ENCODE results near the gene H3-3A. TPM values are rescaled to one million over a fixed set of nuclear protein-coding genes. Genes with fewer than 3 reads are reported as not detected.
A peak's percentile ranks its signal among the peaks of the same experiment; 100 is the strongest.

H3-3A gene
- total RNA-seq, 1 donor from 2014 or later = 214 TPM

DNA sequence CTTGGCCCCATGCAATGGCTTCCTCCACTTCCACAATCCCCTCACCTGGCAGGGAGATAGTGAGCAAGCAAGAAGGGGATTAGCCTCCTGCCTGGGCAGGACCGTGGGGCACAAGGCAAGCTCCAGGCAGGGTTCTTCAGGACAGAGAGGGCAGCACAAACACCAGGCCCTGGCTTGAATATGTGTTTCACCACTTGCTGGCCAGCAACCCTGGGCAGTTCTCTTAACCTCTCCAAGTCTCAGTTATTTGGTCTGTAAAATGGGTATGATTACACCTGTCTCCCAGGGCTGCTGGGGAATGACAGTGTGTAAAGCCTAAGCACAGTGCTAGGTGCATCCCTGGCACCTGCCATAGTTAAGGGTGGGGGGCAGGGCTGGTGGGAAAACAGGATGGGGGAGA, 31.9 kb downstream of the H3-3A start:
- H3K36me3 ChIP-seq = no peaks in the 10 kb centered on the region
- TF ChIP-seq, protein P1, sequence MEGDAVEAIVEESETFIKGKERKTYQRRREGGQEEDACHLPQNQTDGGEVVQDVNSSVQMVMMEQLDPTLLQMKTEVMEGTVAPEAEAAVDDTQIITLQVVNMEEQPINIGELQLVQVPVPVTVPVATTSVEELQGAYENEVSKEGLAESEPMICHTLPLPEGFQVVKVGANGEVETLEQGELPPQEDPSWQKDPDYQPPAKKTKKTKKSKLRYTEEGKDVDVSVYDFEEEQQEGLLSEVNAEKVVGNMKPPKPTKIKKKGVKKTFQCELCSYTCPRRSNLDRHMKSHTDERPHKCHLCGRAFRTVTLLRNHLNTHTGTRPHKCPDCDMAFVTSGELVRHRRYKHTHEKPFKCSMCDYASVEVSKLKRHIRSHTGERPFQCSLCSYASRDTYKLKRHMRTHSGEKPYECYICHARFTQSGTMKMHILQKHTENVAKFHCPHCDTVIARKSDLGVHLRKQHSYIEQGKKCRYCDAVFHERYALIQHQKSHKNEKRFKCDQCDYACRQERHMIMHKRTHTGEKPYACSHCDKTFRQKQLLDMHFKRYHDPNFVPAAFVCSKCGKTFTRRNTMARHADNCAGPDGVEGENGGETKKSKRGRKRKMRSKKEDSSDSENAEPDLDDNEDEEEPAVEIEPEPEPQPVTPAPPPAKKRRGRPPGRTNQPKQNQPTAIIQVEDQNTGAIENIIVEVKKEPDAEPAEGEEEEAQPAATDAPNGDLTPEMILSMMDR (IDR thresholded peaks at IDR 0.05) = no peak
- H3K4me3 ChIP-seq = no peak overlapping the region
- no peaks in the 10 kb centered on the region for H3K9me3 ChIP-seq
- no peaks in the 10 kb centered on the region for H3K4me1 ChIP-seq
- no peaks in the 10 kb centered on the region for H3K27me3 ChIP-seq
- intact Hi-C loops (cut with DNase I) = no loop called here
- H3K27ac ChIP-seq = no peak overlapping the region
- peak in 1 of 2 donors; percentile 38 for DNase-seq (ENCODE audit: low spot score in 2 of 2)

GRCh38 chr1:226095286-226095685, 32.8 kb downstream of the H3-3A start:
- Histone ChIP-seq H3K36me3 (no peaks in the 10 kb centered on the region), H3K4me1 (no peaks in the 10 kb centered on the region), H3K27ac (no peak overlapping the region), H3K4me3 (no peak overlapping the region), H3K9me3 (no peaks in the 10 kb centered on the region), H3K27me3 (no peaks in the 10 kb centered on the region)
- TF ChIP-seq, protein P1 (IDR thresholded peaks at IDR 0.05) = no peak
- peak in 1 of 2 donors; percentile 54 for DNase-seq (ENCODE audit: low spot score in 2 of 2)
- intact Hi-C loops (cut with DNase I) = no loop called here

- Histone ChIP-seq H3K4me1 (no peaks in the 10 kb centered on the region), H3K4me3 (no peak overlapping the region), H3K27ac (no peak overlapping the region), H3K36me3 (no peaks in the 10 kb centered on the region), H3K27me3 (no peaks in the 10 kb centered on the region), H3K9me3 (no peaks in the 10 kb centered on the region)
- DNase-seq (ENCODE audit: low spot score in 2 of 2) = no peak
- TF ChIP-seq, protein P1 (IDR thresholded peaks at IDR 0.05) = no peak
- intact Hi-C loops (cut with DNase I) = no loop called here
These were observed 35.5 kb downstream of the H3-3A start for GRCh38 chr1:226097866-226098625.

DNA sequence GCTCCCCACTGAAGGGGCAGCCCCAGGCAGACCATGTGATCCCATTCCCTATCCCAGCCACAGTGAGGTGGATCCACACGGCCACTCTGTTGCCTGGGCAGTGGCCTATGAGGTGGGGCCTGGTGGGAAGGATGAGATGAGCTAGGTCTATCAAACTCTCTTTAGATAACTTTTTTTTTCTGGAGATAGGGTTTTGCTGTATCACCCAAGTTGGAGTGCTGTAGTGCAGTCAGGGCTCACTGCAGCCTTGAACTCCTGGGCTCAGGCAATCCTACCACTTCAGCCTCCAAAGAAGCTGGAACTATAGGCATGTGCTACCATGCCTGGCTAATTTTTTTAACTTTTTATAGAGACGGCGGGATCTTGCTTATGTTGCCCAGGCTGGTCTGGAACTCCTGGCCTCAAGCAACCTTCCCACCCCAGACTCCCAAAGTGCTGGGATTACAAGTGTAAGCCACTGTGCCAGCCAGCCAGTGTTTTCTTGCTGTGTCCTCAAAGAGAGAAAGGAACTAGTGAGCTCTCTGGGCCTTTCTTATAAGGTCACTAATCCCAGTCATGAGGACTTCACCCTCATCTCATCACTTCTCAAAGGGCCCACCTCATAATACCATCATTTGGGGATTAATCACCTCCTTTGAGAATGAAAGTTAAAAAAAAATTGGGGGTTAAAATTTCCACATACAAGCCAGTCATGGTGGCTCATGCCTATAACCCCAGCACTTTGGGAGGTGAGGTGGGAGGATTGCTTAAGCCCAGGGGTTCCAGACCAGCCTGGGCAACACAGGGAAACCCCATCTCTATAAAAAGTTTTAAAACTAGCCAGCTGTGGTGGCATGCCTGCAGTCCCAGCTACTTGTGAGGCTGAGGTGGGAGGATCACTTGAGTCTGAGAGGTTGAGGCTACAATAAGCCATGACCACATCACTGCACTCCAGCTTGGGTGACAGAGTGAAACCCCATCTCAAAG, 36.6 kb downstream of the H3-3A start:
- Histone ChIP-seq H3K36me3 (no peaks in the 10 kb centered on the region), H3K27ac (no peak overlapping the region), H3K4me1 (no peaks in the 10 kb centered on the region), H3K4me3 (no peak overlapping the region), H3K27me3 (no peaks in the 10 kb centered on the region), H3K9me3 (no peaks in the 10 kb centered on the region)
- no peak for DNase-seq (ENCODE audit: low spot score in 2 of 2)
- TF ChIP-seq, protein P1 (IDR thresholded peaks at IDR 0.05) = no peak
- intact Hi-C loops (cut with DNase I) = no loop called here

GRCh38 chr1:226100436-226101391, 38.2 kb downstream of the H3-3A start:
- TF ChIP-seq, protein P1 (IDR thresholded peaks at IDR 0.05) = no peak
- Histone ChIP-seq H3K4me3 (peak overlapping the region; percentile 55 to 66), H3K9me3 (no peaks in the 10 kb centered on the region), H3K36me3 (no peaks in the 10 kb centered on the region), H3K4me1 (no peaks in the 10 kb centered on the region), H3K27ac (no peak overlapping the region), H3K27me3 (no peaks in the 10 kb centered on the region)
- no peak for DNase-seq (ENCODE audit: low spot score in 2 of 2)
- intact Hi-C loops (cut with DNase I) = no loop called here
